Right cardiac atrium (tissue), 5 donors: Measurements from ENCODE around the gene SLC6A6. TPM values are rescaled to one million over a fixed set of nuclear protein-coding genes. Genes with fewer than 3 reads are reported as not detected.
A peak's percentile ranks its signal among the peaks of the same experiment; 100 is the strongest.

ENCODE experiments used
- ATAC-seq, 2 donors: fragments of 200-7000 bp; cut with Tn5 transposase; one replicate each; pipeline versions ENCODE4 v1.8.0 to v1.9.1; 2020; ENCODE audit warnings: moderate library complexity in 2 of 2, mild to moderate bottlenecking in 1 of 2
- DNase-seq, 3 donors: peaks; one replicate each; pipeline ENCODE4 v3.0.0-alpha.2; 2020
- H3K27ac ChIP-seq: one replicate; pipeline ENCODE4 v1.5.1; 2013; ENCODE audit warnings: mild to moderate bottlenecking, low read length, control low read depth, moderate library complexity
- H3K27me3 ChIP-seq: one replicate; pipeline ENCODE4 v1.6.1; 2013; ENCODE audit not compliant: control insufficient read depth, insufficient read depth
- H3K4me1 ChIP-seq: one replicate; pipeline ENCODE4 v1.6.1; 2013; ENCODE audit warnings: low read length; ENCODE audit not compliant: control insufficient read depth, insufficient read depth
- H3K4me3 ChIP-seq: one replicate; pipeline ENCODE4 v1.5.1; 2013; ENCODE audit warnings: low read length, control low read depth
- H3K9me3 ChIP-seq: one replicate; pipeline ENCODE4 v1.6.1; 2013; ENCODE audit warnings: low read length; ENCODE audit not compliant: control insufficient read depth
- WGBS: extraction: QIAGEN DNeasy Blood & Tissue Kit; methylation state at CpG from one replicate; pipeline ENCODE4 v1.1.7; 2013; 5-methylcytosine and 5-hydroxymethylcytosine counted together
- intact Hi-C, 4 donors: fragments of 100-400 bp; cut with DNase I; formaldehyde crosslinking; loops; one replicate each; pipeline versions ENCODE4 v1.11.0 to v1.14.0; 2022 to 2023
- polyA plus RNA-seq: library from polyadenylated mRNA; stranded (reverse); fragments of 200-250 nt; gene quantifications from one replicate; pipeline ENCODE4 v1.2.3, GENCODE V29; 2013
- total RNA-seq, 4 donors: library from RNA; stranded (reverse); fragmentation: NEBNext Ultra II Directional; extraction: Animal tissue kit (Norgen Biotek cat#: 25700); gene quantifications; one replicate each; pipeline ENCODE4 v1.2.1, GENCODE V29; 2021
- donor health status: healthy with polysubstance abuse.
- donor health status: DM: no; HTN: yes; CAD: no.
- donor health status: DM: no; HTN: no; CAD: no.
- donor health status: DM: no; HTN: yes; CAD: no; lungs with severe emphysema.
- donor health status: DM: yes; HTN: yes; CAD: no.

SLC6A6 gene
- total and polyA plus RNA-seq, 5 donors: 21.3 to 106 (median 31.6) TPM

DNA sequence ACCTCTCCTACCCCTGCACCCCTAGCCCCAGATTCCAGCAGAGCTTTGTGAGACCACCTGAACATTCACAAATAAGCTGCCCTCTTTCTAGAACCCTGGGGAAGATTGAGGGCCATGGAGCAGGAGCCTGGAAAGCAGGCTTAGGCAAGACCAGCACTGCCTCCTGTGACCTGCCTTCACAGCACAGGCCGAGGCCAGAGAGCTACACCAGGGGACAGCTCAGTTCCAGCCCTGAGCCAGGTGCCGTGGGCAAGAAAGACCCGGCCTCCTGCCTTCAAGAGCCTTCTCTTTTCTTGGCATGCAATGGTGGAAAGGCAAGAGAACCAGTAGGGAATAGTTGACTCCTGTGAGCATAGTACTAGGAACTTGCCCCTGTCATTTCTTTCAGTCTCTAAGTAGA is 48.1 kb downstream of the SLC6A6 start:
- DNase-seq (peak in 1 of 3 donors; percentile 21), ATAC-seq (no peak)
- Histone ChIP-seq H3K9me3 (no peaks in the 10 kb centered on the region), H3K27ac (no peak overlapping the region), H3K27me3 (no peaks in the 10 kb centered on the region), H3K4me3 (no peak overlapping the region), H3K4me1 (peaks cover 23% of the 10 kb centered on the region)
- 96% methylated on average over 3 of the region's 3 CpGs for WGBS
- intact Hi-C loops: loop anchor here in 2 of 4 donors (10.0 kb wide), 1 partner anchor 46 kb away; the partner anchor contains the start of gene SLC6A6 (in 2 of the 2)

DNA sequence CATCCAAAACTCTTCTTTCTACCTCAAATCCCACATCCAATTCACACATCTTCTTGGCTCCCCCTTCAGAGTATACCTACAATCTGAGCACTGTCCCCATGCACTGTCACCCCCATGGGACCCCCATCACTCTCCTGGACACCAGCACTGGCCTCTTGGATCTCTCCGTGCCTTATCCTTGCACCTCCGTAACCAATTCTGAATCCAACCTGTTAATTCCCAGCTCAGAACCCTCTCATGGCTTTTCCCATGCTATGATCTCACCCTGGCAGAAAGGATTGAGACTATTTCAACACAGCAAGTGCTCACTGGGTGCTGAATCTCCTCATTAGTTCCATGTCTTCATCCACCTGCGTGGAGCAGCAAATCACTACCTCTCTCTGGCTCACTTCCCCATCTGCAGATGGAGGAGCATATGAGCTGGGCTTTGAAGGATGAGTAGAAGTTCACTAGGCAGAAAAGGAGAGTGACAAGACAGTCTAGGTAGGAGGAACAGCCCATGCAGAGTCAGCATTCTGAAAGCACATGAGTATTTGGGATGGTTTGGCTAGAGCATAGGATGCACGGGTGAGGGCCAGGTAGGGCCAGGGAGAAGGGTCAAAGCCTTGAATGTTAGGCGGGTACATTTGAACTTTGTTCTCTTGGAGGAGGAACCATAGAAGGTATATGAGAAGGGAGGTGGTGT is 48.7 kb downstream of the SLC6A6 start:
- WGBS: 98% methylated on average over 5 of the region's 5 CpGs
- Histone ChIP-seq H3K4me1 (peaks cover 23% of the 10 kb centered on the region), H3K27me3 (no peaks in the 10 kb centered on the region), H3K9me3 (no peaks in the 10 kb centered on the region), H3K4me3 (no peak overlapping the region), H3K27ac (peak overlapping the region; percentile 9)
- ATAC-seq (no peak), DNase-seq (no peak)
- intact Hi-C loops: loop anchor here in 2 of 4 donors (10.0 kb wide), 1 partner anchor 46 kb away; the partner anchor contains the start of gene SLC6A6 (in 2 of the 2)

DNA sequence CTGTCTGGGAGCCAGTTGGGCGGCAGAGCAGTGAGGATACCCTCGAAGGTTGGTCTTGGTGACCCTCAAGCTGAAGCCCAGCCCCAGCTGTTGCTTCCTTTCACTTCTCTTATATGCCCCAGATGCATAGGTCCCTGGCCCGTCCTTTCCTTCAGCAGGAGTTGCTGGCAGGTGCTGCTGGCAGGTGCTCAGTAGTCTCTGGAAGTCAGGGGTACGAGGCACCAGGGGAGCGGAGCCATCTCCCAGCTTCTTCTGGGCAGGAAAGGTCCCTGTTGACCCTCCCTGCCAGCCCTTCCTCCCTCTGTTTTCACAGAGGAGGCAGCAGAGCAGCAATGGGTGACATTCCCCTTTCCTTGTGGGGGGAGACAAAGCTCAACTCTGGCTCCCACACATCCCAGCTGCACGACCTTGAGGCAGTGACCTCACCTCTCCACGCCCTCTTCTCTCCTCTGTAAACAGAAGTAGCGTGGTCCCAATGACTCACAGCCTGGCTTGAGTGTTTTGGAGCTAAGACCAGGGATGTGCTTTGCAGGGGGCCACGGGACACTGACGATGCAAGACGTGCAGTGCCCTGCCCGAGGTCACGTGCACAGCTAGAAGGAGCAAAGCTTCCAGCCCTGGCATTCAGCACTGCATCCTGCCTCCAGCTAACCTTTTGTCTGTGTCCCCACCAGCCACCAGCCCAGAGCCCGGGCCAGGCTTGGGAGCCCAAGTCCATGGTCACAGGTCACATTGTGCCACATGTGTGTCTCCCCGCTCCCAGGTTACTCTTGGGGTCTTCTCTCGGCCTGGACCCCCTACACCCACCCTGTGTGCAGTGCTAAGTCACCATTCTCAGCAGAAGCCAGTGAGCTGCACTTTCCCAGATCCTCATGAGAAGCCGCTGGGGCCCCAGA is 49.7 kb downstream of the SLC6A6 start:
- H3K27me3 ChIP-seq: no peaks in the 10 kb centered on the region
- intact Hi-C loops: loop anchor here in 2 of 4 donors (10.0 kb wide), 1 partner anchor 47 kb away; the partner anchor contains the start of gene SLC6A6 (in 2 of the 2)
- no peak overlapping the region for H3K4me3 ChIP-seq
- WGBS: 43% methylated on average over 17 of the region's 17 CpGs
- H3K9me3 ChIP-seq: no peaks in the 10 kb centered on the region
- peak; percentile 26 to 60 for ATAC-seq
- peaks cover 23% of the 10 kb centered on the region for H3K4me1 ChIP-seq
- DNase-seq: peak; percentile 69 to 83 (median 76)
- peak overlapping the region; percentile 40 for H3K27ac ChIP-seq

DNA sequence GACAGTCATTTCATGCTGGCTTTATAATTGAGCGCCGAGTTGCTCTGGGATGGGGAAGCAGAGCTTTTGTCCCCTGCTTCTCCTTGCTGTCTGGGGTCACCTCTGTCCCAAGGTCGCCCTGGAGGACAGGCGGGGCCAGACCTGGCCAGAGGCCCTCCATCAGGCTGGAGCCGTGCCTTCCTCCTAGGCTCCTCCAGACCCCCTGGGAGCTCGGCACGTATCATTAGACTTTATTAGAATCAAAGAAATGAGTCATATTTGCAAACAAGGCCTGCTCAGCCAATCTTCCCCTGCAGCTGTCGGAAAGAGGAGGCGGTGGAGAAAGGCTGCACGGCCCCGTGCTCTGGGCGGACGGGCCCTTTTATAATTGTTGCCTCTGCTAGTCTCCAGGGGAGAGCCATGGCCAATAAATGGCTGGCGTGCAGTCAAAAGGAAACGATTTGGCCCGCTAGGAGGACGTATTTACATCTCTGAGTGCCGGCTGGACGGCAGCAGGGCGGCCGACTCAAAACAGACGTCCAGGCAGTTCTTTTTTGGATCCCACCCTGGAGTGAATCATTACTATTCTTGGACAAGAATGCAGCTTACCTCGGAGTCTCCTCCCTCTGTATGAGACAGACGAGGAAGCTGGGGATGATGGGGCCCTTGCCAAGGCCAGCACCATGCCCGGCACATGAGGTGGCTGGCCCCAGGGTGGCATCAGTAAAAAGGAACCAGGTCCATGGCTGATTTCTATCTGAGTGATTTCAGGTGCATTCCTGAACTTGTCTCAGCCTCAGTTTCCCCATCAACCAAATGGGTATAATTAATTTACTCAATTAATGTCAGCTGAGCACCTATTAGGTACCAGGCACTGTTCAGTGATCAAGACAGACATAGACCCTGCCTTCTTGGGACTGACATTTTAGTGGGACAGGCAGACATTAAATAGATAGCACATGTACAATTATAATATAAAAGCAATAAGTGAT is 50.6 kb downstream of the SLC6A6 start:
- DNase-seq (peak; percentile 94 to 96 (median 96)), ATAC-seq (peak; percentile 93 to 94)
- Histone ChIP-seq H3K9me3 (no peaks in the 10 kb centered on the region), H3K27ac (peak overlapping the region; percentile 40), H3K27me3 (no peaks in the 10 kb centered on the region), H3K4me1 (peaks cover 23% of the 10 kb centered on the region), H3K4me3 (no peak overlapping the region)
- 17% methylated on average over 25 of the region's 25 CpGs for whole genome bisulfite sequencing
- intact Hi-C loops: loop anchor here in 2 of 4 donors (10.0 kb wide), 1 partner anchor 48 kb away; the partner anchor contains the start of gene SLC6A6 (in 2 of the 2)

DNA sequence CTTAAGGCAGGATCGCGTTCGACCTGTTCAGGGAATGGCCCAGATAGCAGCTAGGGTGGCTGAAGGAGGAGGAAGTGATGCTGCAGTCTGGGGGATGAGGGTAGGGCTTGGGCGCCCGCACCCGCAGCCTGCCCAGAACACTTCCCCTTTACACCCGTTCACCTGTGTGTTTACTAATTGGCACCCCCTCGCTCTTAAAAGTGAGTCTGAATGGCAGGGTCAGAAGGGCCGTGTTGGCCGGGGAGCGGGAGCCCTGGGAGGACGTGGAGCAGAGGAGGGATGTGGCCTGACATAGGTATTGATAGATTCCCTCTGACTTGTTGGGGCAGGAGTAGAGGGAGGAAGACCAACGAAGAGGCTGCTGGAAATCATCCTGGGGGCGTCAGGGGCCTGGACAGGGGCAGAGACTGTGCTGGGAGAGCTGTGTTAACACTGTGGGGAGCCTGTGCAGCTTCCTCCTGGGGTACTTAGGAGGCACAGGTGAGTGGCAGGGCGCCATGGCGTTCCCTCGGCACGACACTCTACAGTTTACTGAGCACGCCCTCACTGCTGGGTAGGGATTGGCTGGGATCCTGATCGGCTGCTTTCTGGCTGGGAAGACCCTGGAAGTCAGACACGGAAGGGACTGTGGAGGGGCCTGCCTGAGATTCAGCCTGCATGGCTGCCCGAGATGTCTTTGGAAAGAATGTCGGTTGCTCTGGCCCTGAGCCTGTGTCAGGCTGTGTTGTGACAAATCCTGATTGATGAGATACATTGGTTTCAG is 51.7 kb downstream of the SLC6A6 start:
- peak overlapping the region; percentile 71 for H3K27ac ChIP-seq
- peaks cover 27% of the 10 kb centered on the region for H3K4me1 ChIP-seq
- H3K4me3 ChIP-seq: no peak overlapping the region
- intact Hi-C loops: loop anchor here in 2 of 4 donors (10.0 kb wide), 1 partner anchor 49 kb away; the partner anchor contains the start of gene SLC6A6 (in 2 of the 2)
- WGBS: 57% methylated on average over 23 of the region's 23 CpGs
- ATAC-seq (no peak), DNase-seq (peak in 1 of 3 donors; percentile 66)
- H3K27me3 ChIP-seq: no peaks in the 10 kb centered on the region
- no peaks in the 10 kb centered on the region for H3K9me3 ChIP-seq

DNA sequence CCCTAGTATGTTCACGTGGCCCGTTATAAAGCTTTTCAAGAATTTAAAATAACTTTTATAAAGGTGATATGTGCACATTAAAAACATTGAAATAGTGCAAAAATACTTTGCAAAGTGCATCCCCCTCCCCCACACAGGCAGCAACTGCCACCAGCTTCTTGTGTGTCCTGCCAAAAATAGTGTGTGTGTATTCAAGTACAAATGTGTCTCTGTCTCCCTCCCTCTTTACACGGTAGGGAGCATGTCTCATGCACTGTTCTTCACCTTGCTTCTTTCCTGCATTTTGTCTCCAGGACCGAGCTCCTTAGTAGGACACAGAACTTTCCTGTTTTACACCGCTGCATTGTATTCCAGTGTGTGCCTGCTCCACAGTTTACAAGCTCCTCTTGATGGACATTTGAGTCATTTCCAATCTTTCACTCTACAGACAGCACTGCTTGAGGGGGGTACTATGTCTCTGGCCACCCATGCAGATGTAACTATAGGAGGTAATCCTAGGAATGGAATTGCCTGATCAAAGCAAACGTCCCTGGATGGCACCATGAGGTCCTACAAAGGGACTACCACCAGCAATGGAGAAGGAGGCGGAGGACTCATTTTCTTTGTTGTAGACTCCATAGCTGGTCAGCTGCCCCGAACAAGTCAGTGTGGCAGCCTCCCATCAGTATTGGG is 52.4 kb downstream of the SLC6A6 start:
- Histone ChIP-seq H3K9me3 (no peaks in the 10 kb centered on the region), H3K27ac (no peak overlapping the region), H3K4me3 (no peak overlapping the region), H3K4me1 (peaks cover 27% of the 10 kb centered on the region), H3K27me3 (no peaks in the 10 kb centered on the region)
- 71% methylated on average over 8 of the region's 8 CpGs for WGBS
- no peak for ATAC-seq
- intact Hi-C loops: loop anchor here in 2 of 4 donors (10.0 kb wide), 1 partner anchor 50 kb away; the partner anchor contains the start of gene SLC6A6 (in 2 of the 2)
- peak in 1 of 3 donors; percentile 22 for DNase-seq

DNA sequence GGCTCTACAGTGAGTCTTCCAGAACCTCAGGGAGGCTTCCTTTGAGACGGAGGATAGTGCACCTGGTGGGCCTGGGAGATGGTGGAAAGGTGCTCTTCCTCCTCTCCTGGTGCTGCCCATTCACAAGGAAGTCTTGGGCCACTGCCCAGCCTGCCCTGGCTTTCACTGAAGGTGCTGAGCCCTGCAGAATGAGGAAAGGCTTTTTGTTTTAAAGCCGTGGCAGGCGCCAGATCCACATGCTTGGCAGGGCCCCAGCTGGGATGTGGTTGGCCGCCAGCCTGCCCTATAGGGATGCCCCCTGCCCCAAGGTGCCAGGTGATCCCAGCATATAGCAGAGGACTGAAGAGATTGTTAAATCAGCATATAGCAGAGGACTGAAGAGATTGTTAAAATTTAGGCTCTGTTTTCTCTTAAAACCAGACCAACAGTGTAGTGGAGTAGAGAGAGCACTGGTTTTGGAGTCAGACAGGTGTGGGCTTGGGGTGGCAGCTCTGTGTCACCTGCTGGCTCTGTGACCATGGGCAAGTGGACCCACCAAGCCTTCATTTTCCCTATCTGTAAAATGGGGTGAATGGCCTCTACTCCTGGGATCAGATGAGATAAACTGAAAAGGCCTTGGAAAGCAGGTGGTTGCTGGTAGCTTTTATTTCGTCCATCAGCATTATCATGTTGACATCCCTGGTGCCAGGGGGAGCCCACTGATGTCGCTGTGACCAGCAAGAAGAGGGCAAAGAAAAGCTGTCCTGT is 53.3 kb downstream of the SLC6A6 start:
- intact Hi-C loops: loop anchor here in 2 of 4 donors (10.0 kb wide), 1 partner anchor 51 kb away; the partner anchor contains the start of gene SLC6A6 (in 2 of the 2)
- Histone ChIP-seq H3K27me3 (no peaks in the 10 kb centered on the region), H3K4me1 (peaks cover 27% of the 10 kb centered on the region), H3K27ac (no peak overlapping the region), H3K9me3 (no peaks in the 10 kb centered on the region), H3K4me3 (no peak overlapping the region)
- ATAC-seq (no peak), DNase-seq (peak in 1 of 3 donors; percentile 76)
- 74% methylated on average over 6 of the region's 6 CpGs for WGBS

DNA sequence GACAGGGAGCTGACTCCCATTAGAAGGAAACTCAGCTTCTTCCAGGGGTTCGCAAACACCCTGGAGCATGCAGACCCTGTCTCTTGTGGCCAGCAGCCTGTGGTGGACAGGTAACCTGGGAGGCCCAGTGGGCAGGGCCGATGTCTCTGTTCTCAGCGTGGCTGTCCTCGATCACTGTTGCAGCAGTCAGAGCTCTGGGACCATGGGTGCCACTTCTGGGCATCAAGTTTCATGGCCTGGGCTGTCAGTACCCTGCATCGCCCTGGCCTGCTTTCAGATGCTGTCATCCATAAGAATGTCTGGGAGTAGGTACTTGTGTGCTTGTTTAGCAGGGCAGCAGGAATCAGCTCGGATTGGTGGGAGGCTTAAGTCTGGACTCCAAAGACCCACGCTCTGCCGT is 54.4 kb downstream of the SLC6A6 start:
- H3K27ac ChIP-seq: no peak overlapping the region
- 95% methylated on average over 8 of the region's 8 CpGs for WGBS

More for the DNA sequence above, 54.4 kb downstream of the SLC6A6 start:
- ATAC-seq: no peak
- no peaks in the 10 kb centered on the region for H3K9me3 ChIP-seq
- intact Hi-C loops: loop anchor here in 2 of 4 donors (10.0 kb wide), 1 partner anchor 52 kb away; the partner anchor contains the start of gene SLC6A6 (in 2 of the 2)
- no peak for DNase-seq
- no peaks in the 10 kb centered on the region for H3K27me3 ChIP-seq
- no peak overlapping the region for H3K4me3 ChIP-seq
- H3K4me1 ChIP-seq: peaks cover 29% of the 10 kb centered on the region
